Measurements from ENCODE around the gene MEN1. TPM values are rescaled to one million over a fixed set of nuclear protein-coding genes. Genes with fewer than 3 reads are reported as not detected.

Gene MEN1
- total RNA-seq, 1 experiment from 2014 or later: 29.2 TPM

- Mint-ChIP-seq H3K27ac (ENCODE audit: low read depth, unreplicated experiment) (no peak overlapping the region), H3K9me3 (ENCODE audit: unreplicated experiment) (no peaks in the 10 kb centered on the region), H3K27me3 (ENCODE audit: insufficient read depth, unreplicated experiment) (no peaks in the 10 kb centered on the region), H3K4me3 (ENCODE audit: unreplicated experiment) (no peak overlapping the region), H3K4me1 (ENCODE audit: insufficient read depth, unreplicated experiment) (no peaks in the 10 kb centered on the region), H3K36me3 (ENCODE audit: insufficient read depth, unreplicated experiment) (no peaks in the 10 kb centered on the region)
- DNase-seq (ENCODE audit: unreplicated experiment): no peak
- intact Hi-C loops (cut with micrococcal nuclease): no loop called here
- POLR2A ChIA-PET: no interaction called here
- CTCF ChIA-PET: no interaction called here
- no peak for TF ChIP-seq CTCF (IDR thresholded peaks at IDR 0.05; ENCODE audit: unreplicated experiment)
- BruUV-seq (replicated peaks): no TSS peak
These were observed 19.9 kb downstream of the MEN1 start for GRCh38 chr11:64790205-64791095.

GRCh38 chr11:64789331-64790204 lies 20.8 kb downstream of the MEN1 start:
- no peak for DNase-seq (ENCODE audit: unreplicated experiment)
- intact Hi-C loops (cut with micrococcal nuclease): loop anchor here (10.0 kb wide), 1 partner anchor 225 kb away; the partner anchor contains the start of gene ARL2
- Mint-ChIP-seq H3K36me3 (ENCODE audit: insufficient read depth, unreplicated experiment) (no peaks in the 10 kb centered on the region), H3K27ac (ENCODE audit: low read depth, unreplicated experiment) (no peak overlapping the region), H3K4me1 (ENCODE audit: insufficient read depth, unreplicated experiment) (no peaks in the 10 kb centered on the region), H3K4me3 (ENCODE audit: unreplicated experiment) (no peak overlapping the region), H3K9me3 (ENCODE audit: unreplicated experiment) (no peaks in the 10 kb centered on the region), H3K27me3 (ENCODE audit: insufficient read depth, unreplicated experiment) (no peaks in the 10 kb centered on the region)
- ChIA-PET POLR2A (no interaction called here), CTCF (no interaction called here)
- TF ChIP-seq CTCF (IDR thresholded peaks at IDR 0.05; ENCODE audit: unreplicated experiment): no peak
- no TSS peak for BruUV-seq (replicated peaks)

- ChIA-PET POLR2A (interaction anchor here (0.7 to 1.3 kb wide), 2 partner anchors 10 to 47 kb away, joined by 3 to 6 read pairs; partner anchors contain the start of gene SF1), CTCF (interaction anchor here (0.6 to 2.6 kb wide), 11 partner anchors 11 to 552 kb away, joined by 3 to 21 read pairs (median 3); partner anchors contain the start of genes CDC42BPG and MAP4K2)
- Mint-ChIP-seq H3K9me3 (ENCODE audit: unreplicated experiment) (no peaks in the 10 kb centered on the region), H3K4me1 (ENCODE audit: insufficient read depth, unreplicated experiment) (no peaks in the 10 kb centered on the region), H3K36me3 (ENCODE audit: insufficient read depth, unreplicated experiment) (no peaks in the 10 kb centered on the region), H3K4me3 (ENCODE audit: unreplicated experiment) (no peak overlapping the region), H3K27me3 (ENCODE audit: insufficient read depth, unreplicated experiment) (no peaks in the 10 kb centered on the region), H3K27ac (ENCODE audit: low read depth, unreplicated experiment) (no peak overlapping the region)
- no peak for TF ChIP-seq CTCF (IDR thresholded peaks at IDR 0.05; ENCODE audit: unreplicated experiment)
- no peak for DNase-seq (ENCODE audit: unreplicated experiment)
- intact Hi-C loops (cut with micrococcal nuclease): loop anchor here (10.0 kb wide), 1 partner anchor 226 kb away; the partner anchor contains the start of gene ARL2
- BruUV-seq (replicated peaks): no TSS peak
These were observed 21.8 kb downstream of the MEN1 start for GRCh38 chr11:64788321-64789215.
